Liver (tissue), 9 donors: Measurements from ENCODE around the gene MAMSTR. TPM values are rescaled to one million over a fixed set of nuclear protein-coding genes. Genes with fewer than 3 reads are reported as not detected.

ENCODE experiments used
- DNase-seq: peaks from one replicate; pipeline ENCODE4 v3.0.0-alpha.2; 2017; ENCODE audit warnings: low spot score
- H3K27ac ChIP-seq, 2 donors: one replicate each; pipeline ENCODE4 v1.7.0; 2013; ENCODE audit warnings: inconsistent platforms in 2 of 2, low read length in 2 of 2, control low read depth in 1 of 2, low read depth in 1 of 2, mild to moderate bottlenecking in 1 of 2
- H3K27me3 ChIP-seq, 4 donors: one replicate each; pipeline versions ENCODE4 v1.6.1 to v1.7.0; 2013; ENCODE audit warnings: low read length in 3 of 4, inconsistent platforms in 1 of 4, mild to moderate bottlenecking in 1 of 4, moderate library complexity in 1 of 4; ENCODE audit not compliant: control insufficient read depth in 4 of 4, insufficient read depth in 4 of 4
- H3K36me3 ChIP-seq, 4 donors: one replicate each; pipeline versions ENCODE4 v1.6.1 to v1.7.0; 2013; ENCODE audit warnings: low read length in 3 of 4, mild to moderate bottlenecking in 3 of 4, low read depth in 1 of 4, moderate library complexity in 1 of 4; ENCODE audit not compliant: control insufficient read depth in 4 of 4, insufficient read depth in 3 of 4
- H3K4me1 ChIP-seq, 4 donors: one replicate each; pipeline versions ENCODE4 v1.6.1 to v1.7.0; 2013; ENCODE audit warnings: low read length in 3 of 4, mild to moderate bottlenecking in 3 of 4, moderate library complexity in 1 of 4; ENCODE audit not compliant: control insufficient read depth in 4 of 4, insufficient read depth in 4 of 4
- H3K4me3 ChIP-seq, 3 donors: one replicate each; pipeline versions ENCODE4 v1.6.1 to v1.7.0; 2013; ENCODE audit warnings: low read length in 3 of 3, control low read depth in 1 of 3, low read depth in 1 of 3, mild to moderate bottlenecking in 1 of 3
- H3K9ac ChIP-seq, 2 donors: one replicate each; pipeline ENCODE4 v1.7.0; 2013; ENCODE audit warnings: low read length in 2 of 2, mild to moderate bottlenecking in 2 of 2, moderate library complexity in 2 of 2, control low read depth in 1 of 2, low read depth in 1 of 2
- H3K9me3 ChIP-seq, 4 donors: one replicate each; pipeline versions ENCODE4 v1.6.1 to v1.7.0; 2013; ENCODE audit warnings: low read length in 3 of 4; ENCODE audit not compliant: control insufficient read depth in 4 of 4
- EGR1 ChIP-seq, 2 donors: IDR thresholded peaks; 2 replicates each; pipeline ENCODE4 v1.6.1; 2016 to 2018; ENCODE audit warnings: antibody characterized with exemption in 2 of 2, low read depth in 2 of 2
- FOXA1 ChIP-seq: IDR thresholded peaks from 2 replicates; pipeline ENCODE4 v1.6.1; 2016; ENCODE audit warnings: antibody characterized with exemption
- FOXA2 ChIP-seq: IDR thresholded peaks from 2 replicates; pipeline ENCODE4 v1.6.1; 2016; ENCODE audit warnings: antibody characterized with exemption
- GABPA ChIP-seq, 2 donors: IDR thresholded peaks in 1 of 2; conservative IDR thresholded peaks in 1 of 2; 2 replicates each; pipeline ENCODE4 v1.6.1; 2016; ENCODE audit warnings: antibody characterized with exemption in 2 of 2, mild to moderate bottlenecking in 1 of 2, moderate library complexity in 1 of 2
- HNF4A ChIP-seq, 2 donors: conservative IDR thresholded peaks; 2 replicates each; pipeline ENCODE4 v1.6.1; 2016; ENCODE audit warnings: antibody characterized with exemption in 2 of 2, mild to moderate bottlenecking in 2 of 2
- HNF4G ChIP-seq: IDR thresholded peaks from 2 replicates; pipeline ENCODE4 v1.6.1; 2016; ENCODE audit warnings: antibody characterized with exemption
- JUND ChIP-seq, 2 donors: IDR thresholded peaks; 2 replicates each; pipeline ENCODE4 v1.6.1; 2016; ENCODE audit warnings: antibody characterized with exemption in 2 of 2
- NR2F2 ChIP-seq: IDR thresholded peaks from 2 replicates; pipeline ENCODE4 v1.6.1; 2016; ENCODE audit warnings: antibody characterized with exemption
- RAD21 ChIP-seq, 2 donors: IDR thresholded peaks; 2 replicates each; pipeline ENCODE4 v1.6.1; 2016; ENCODE audit warnings: antibody characterized with exemption in 2 of 2, mild to moderate bottlenecking in 2 of 2
- RXRA ChIP-seq, 2 donors: IDR thresholded peaks; 2 replicates each; pipeline ENCODE4 v1.6.1; 2017 to 2018; ENCODE audit warnings: antibody characterized with exemption in 2 of 2, mild to moderate bottlenecking in 1 of 2
- SP1 ChIP-seq: IDR thresholded peaks from 2 replicates; pipeline ENCODE4 v1.6.1; 2018; ENCODE audit warnings: antibody characterized with exemption, mild to moderate bottlenecking
- TAF1 ChIP-seq: conservative IDR thresholded peaks from 2 replicates; pipeline ENCODE4 v1.6.1; 2016; ENCODE audit warnings: antibody characterized with exemption, mild to moderate bottlenecking
- YY1 ChIP-seq: IDR thresholded peaks from 2 replicates; pipeline ENCODE4 v1.6.1; 2016; ENCODE audit warnings: antibody characterized with exemption, mild to moderate bottlenecking
- WGBS: extraction: QIAGEN DNeasy Blood & Tissue Kit; methylation state at CpG from one replicate; pipeline ENCODE4 v1.1.7; 2013; 5-methylcytosine and 5-hydroxymethylcytosine counted together
- polyA plus RNA-seq, 2 donors: library from polyadenylated mRNA; stranded (reverse) in 1 of 2; unstranded in 1 of 2; fragments of 200-250 nt in 1 of 2; fragments of >200 nt in 1 of 2; fragmentation: Nextera tagmentation in 1 of 2; extraction: Ambion mirVana in 1 of 2; gene quantifications; one replicate each; pipeline versions ENCODE4 v1.2.1 to v1.2.3, GENCODE V29; 2013 to 2015
- total RNA-seq, 2 donors: library from RNA; depleted of rRNA; stranded (reverse); fragments of >200 nt; gene quantifications; one replicate each; pipeline ENCODE4 v1.2.3, GENCODE V29; 2014
- TF ChIP-seq, protein P1 (sequence below): IDR thresholded peaks from 2 replicates; pipeline ENCODE4 v1.6.1; 2016; ENCODE audit warnings: antibody characterized with exemption
- TF ChIP-seq, protein P2 (sequence below): IDR thresholded peaks from 2 replicates; pipeline ENCODE4 v1.6.1; 2016; ENCODE audit warnings: antibody characterized with exemption
- TF ChIP-seq, protein P3 (sequence below): IDR thresholded peaks from 2 replicates; pipeline ENCODE4 v1.6.1; 2016; ENCODE audit warnings: antibody characterized with exemption, mild to moderate bottlenecking
- TF ChIP-seq, protein P4 (sequence below): IDR thresholded peaks from 2 replicates; pipeline ENCODE4 v1.6.1; 2016; ENCODE audit warnings: antibody characterized with exemption
- TF ChIP-seq, protein P5 (sequence below): fragments of 150-350 bp; IDR thresholded peaks from 2 replicates; pipeline ENCODE4 v1.5.1; 2017; ENCODE audit warnings: improper control_type of control experiment, low read depth, low read length; ENCODE audit not compliant: missing input control
- donor health status: healthy.
- donor health status: healthy.
- donor health status: healthy.
- donor health status: healthy.
- donor health status: healthy.

The MAMSTR gene
- total and polyA plus RNA-seq, 4 donors, result 0.07 to 0.31 (median 0.09) TPM

DNA sequence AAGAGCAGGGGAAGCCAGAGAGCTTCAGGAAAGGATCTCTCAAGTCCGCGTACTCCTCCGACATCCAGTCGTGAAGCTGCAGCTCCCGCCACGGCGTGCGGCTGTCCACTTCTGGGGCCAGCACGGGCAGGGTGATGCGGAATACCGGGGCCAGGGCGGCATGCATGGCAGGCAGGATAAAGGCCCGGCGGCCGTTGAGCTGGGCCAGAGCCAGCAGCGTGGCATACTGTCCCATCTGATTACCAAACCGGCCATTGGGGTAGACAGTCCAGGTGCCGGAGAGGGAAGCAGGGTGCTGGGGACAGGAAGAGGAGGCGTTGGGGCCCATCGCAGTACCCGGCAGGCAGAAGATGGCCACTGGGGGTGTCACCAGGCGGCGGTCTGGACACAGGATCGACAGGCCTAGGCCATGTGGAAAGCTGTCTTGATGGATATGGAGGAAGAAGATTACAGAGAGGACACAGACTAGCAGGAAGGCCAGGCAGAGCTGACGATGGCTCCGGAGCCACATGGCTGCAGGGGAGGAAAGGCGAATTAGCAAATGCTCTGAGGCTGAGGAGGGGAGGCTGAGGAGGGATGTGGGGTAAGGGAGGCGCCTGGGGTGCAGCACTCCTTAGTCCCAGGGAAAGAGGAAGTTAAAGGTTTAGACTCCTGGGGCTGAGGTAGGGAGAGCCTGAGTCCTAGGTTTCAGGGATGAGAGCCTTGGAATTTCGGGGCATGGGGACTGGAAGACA is 31.4 kb upstream of the MAMSTR start:
- H3K27ac ChIP-seq, result no peak overlapping the region
- H3K4me1 ChIP-seq, result peaks cover 0 to 15% (median 10%) of the 10 kb centered on the region in 4 donors
- no peaks in the 10 kb centered on the region for H3K9me3 ChIP-seq
- no peak for DNase-seq
- no peak overlapping the region for H3K9ac ChIP-seq
- 92% methylated on average over 29 of the region's 29 CpGs for WGBS
- no peaks in the 10 kb centered on the region for H3K27me3 ChIP-seq
- TF ChIP-seq, protein P1, sequence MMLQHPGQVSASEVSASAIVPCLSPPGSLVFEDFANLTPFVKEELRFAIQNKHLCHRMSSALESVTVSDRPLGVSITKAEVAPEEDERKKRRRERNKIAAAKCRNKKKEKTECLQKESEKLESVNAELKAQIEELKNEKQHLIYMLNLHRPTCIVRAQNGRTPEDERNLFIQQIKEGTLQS, result no peak
- TF ChIP-seq RAD21 (IDR thresholded peaks at IDR 0.05) (no peak), GABPA (IDR thresholded peaks at IDR 0.05 in 1 of 2, conservative IDR thresholded peaks at IDR 0.05 in 1 of 2) (no peak)
- no peaks in the 10 kb centered on the region for H3K36me3 ChIP-seq
- H3K4me3 ChIP-seq, result no peak overlapping the region

DNA sequence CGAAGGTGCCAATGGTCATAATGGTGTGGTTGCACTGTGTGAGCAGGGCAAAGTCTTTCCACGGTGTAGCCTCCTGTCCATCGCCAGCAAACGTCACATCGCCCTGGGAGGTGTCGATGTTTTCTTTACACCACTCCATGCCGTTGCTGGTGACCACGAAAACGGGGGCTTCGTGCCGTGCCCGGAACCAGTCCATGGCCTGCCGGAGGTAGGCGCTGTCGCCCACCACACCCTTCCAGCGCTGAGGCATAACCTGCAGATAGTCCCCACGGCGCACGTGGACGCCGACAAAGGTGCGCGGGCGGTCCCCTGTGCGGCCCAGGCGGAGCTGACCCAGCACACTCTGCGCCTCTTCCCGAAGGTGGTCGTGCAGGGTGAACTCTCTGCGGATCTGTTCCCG is 30.8 kb upstream of the MAMSTR start:
- peaks cover 0 to 9% (median 4%) of the 10 kb centered on the region in 4 donors for H3K4me1 ChIP-seq
- no peaks in the 10 kb centered on the region for H3K36me3 ChIP-seq
- H3K4me3 ChIP-seq, result no peak overlapping the region
- H3K27ac ChIP-seq, result no peak overlapping the region
- 87% methylated on average over 31 of the region's 31 CpGs for WGBS
- no peaks in the 10 kb centered on the region for H3K9me3 ChIP-seq
- no peak for TF ChIP-seq GABPA (IDR thresholded peaks at IDR 0.05 in 1 of 2, conservative IDR thresholded peaks at IDR 0.05 in 1 of 2)
- TF ChIP-seq HNF4A (conservative IDR thresholded peaks at IDR 0.05), result peak; percentile 26 to 43
- H3K27me3 ChIP-seq, result no peaks in the 10 kb centered on the region
- H3K9ac ChIP-seq, result no peak overlapping the region
- no peak for DNase-seq

DNA sequence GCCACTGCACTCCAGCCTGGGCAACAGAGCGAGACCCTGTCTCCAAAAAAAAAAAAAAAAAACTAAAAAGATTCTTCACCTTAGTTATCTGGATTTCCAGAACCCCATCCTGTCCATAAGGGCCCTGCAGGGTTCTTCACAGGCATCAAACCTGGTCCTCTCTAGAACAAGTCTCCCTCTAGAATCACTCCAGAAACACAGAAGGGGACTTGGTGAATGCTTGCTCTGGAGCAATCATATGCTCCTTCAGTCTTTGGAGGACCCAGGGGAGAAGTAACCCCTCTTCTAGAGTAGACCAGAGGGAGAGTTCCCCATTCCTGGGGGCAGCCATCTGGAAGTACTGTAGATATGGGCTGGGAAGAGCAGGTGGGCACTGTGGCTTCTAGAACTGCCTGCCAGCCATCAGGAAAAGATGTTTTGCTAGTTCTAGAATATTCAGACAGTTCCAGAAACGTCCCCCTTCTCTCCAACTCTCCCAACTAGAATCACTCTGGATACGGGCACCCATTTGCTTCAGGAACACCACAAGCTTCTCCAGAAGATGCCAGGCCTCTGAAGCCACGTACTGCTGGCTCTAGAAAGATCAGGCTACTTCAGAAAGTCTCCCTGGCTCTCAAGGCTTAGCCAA is 30.2 kb upstream of the MAMSTR start:
- no peak overlapping the region for H3K27ac ChIP-seq
- 88% methylated on average over 4 of the region's 4 CpGs for WGBS
- no peaks in the 10 kb centered on the region for H3K36me3 ChIP-seq
- no peaks in the 10 kb centered on the region for H3K9me3 ChIP-seq
- H3K4me1 ChIP-seq, result peaks cover 0 to 6% (median 3%) of the 10 kb centered on the region in 4 donors
- no peak overlapping the region for H3K9ac ChIP-seq
- no peak for TF ChIP-seq JUND (IDR thresholded peaks at IDR 0.05)
- TF ChIP-seq, protein P2, sequence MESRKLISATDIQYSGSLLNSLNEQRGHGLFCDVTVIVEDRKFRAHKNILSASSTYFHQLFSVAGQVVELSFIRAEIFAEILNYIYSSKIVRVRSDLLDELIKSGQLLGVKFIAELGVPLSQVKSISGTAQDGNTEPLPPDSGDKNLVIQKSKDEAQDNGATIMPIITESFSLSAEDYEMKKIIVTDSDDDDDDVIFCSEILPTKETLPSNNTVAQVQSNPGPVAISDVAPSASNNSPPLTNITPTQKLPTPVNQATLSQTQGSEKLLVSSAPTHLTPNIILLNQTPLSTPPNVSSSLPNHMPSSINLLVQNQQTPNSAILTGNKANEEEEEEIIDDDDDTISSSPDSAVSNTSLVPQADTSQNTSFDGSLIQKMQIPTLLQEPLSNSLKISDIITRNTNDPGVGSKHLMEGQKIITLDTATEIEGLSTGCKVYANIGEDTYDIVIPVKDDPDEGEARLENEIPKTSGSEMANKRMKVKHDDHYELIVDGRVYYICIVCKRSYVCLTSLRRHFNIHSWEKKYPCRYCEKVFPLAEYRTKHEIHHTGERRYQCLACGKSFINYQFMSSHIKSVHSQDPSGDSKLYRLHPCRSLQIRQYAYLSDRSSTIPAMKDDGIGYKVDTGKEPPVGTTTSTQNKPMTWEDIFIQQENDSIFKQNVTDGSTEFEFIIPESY, result no peak
- no peak for TF ChIP-seq FOXA1
- TF ChIP-seq FOXA2, result no peak
- no peak for TF ChIP-seq EGR1 (IDR thresholded peaks at IDR 0.05; ENCODE audit: low read depth in 2 of 2)
- TF ChIP-seq, protein P1, result no peak
- no peak for TF ChIP-seq TAF1
- TF ChIP-seq, protein P3, sequence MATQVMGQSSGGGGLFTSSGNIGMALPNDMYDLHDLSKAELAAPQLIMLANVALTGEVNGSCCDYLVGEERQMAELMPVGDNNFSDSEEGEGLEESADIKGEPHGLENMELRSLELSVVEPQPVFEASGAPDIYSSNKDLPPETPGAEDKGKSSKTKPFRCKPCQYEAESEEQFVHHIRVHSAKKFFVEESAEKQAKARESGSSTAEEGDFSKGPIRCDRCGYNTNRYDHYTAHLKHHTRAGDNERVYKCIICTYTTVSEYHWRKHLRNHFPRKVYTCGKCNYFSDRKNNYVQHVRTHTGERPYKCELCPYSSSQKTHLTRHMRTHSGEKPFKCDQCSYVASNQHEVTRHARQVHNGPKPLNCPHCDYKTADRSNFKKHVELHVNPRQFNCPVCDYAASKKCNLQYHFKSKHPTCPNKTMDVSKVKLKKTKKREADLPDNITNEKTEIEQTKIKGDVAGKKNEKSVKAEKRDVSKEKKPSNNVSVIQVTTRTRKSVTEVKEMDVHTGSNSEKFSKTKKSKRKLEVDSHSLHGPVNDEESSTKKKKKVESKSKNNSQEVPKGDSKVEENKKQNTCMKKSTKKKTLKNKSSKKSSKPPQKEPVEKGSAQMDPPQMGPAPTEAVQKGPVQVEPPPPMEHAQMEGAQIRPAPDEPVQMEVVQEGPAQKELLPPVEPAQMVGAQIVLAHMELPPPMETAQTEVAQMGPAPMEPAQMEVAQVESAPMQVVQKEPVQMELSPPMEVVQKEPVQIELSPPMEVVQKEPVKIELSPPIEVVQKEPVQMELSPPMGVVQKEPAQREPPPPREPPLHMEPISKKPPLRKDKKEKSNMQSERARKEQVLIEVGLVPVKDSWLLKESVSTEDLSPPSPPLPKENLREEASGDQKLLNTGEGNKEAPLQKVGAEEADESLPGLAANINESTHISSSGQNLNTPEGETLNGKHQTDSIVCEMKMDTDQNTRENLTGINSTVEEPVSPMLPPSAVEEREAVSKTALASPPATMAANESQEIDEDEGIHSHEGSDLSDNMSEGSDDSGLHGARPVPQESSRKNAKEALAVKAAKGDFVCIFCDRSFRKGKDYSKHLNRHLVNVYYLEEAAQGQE, result no peak
- no peak for TF ChIP-seq YY1
- TF ChIP-seq, protein P4, sequence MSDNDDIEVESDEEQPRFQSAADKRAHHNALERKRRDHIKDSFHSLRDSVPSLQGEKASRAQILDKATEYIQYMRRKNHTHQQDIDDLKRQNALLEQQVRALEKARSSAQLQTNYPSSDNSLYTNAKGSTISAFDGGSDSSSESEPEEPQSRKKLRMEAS, result no peak
- no peak for TF ChIP-seq RAD21 (IDR thresholded peaks at IDR 0.05)
- TF ChIP-seq HNF4A (conservative IDR thresholded peaks at IDR 0.05), result no peak
- no peak for TF ChIP-seq HNF4G
- TF ChIP-seq RXRA (IDR thresholded peaks at IDR 0.05), result no peak
- no peak for TF ChIP-seq NR2F2
- TF ChIP-seq GABPA (IDR thresholded peaks at IDR 0.05 in 1 of 2, conservative IDR thresholded peaks at IDR 0.05 in 1 of 2), result no peak
- TF ChIP-seq SP1, result no peak
- TF ChIP-seq, protein P5, sequence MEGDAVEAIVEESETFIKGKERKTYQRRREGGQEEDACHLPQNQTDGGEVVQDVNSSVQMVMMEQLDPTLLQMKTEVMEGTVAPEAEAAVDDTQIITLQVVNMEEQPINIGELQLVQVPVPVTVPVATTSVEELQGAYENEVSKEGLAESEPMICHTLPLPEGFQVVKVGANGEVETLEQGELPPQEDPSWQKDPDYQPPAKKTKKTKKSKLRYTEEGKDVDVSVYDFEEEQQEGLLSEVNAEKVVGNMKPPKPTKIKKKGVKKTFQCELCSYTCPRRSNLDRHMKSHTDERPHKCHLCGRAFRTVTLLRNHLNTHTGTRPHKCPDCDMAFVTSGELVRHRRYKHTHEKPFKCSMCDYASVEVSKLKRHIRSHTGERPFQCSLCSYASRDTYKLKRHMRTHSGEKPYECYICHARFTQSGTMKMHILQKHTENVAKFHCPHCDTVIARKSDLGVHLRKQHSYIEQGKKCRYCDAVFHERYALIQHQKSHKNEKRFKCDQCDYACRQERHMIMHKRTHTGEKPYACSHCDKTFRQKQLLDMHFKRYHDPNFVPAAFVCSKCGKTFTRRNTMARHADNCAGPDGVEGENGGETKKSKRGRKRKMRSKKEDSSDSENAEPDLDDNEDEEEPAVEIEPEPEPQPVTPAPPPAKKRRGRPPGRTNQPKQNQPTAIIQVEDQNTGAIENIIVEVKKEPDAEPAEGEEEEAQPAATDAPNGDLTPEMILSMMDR, result no peak
- no peaks in the 10 kb centered on the region for H3K27me3 ChIP-seq
- DNase-seq, result no peak
- no peak overlapping the region for H3K4me3 ChIP-seq
